OCI-LY3 (cell line): Measurements from ENCODE around the gene WDR73.

Source experiments
- H2AFZ ChIP-seq: fragments of 200-600, 300-600 bp; shearing (Covaris generic); 2 replicates; pipeline ENCODE4 v1.6.0; 2014; ENCODE audit warnings: antibody characterized with exemption, low read depth, low read length
- H3K27ac ChIP-seq: fragments of 200-600, 300-600 bp; sonication (generic); 2 replicates; pipeline ENCODE4 v1.5.1; 2014; ENCODE audit warnings: mild to moderate bottlenecking, low read length, moderate library complexity, mixed read lengths
- H3K27me3 ChIP-seq: fragments of 200-600, 300-600 bp; sonication (generic); 2 replicates; pipeline ENCODE4 v1.6.1; 2014; ENCODE audit warnings: low read depth, low read length, mixed read lengths
- H3K36me3 ChIP-seq: fragments of 200-600, 300-600 bp; sonication (generic); replicated peaks from 2 replicates; pipeline ENCODE3; 2014; ENCODE audit warnings: low read depth, low read length, mixed read lengths
- H3K4me1 ChIP-seq: fragments of 300-600, 200-600 bp; sonication (generic); 2 replicates; pipeline ENCODE4 v1.6.1; 2014; ENCODE audit warnings: low read length, mixed read lengths
- H3K4me2 ChIP-seq: fragments of 200-600, 300-600 bp; sonication (generic); 2 replicates; pipeline ENCODE4 v1.6.1; 2014; ENCODE audit warnings: low read length, mixed read lengths
- H3K4me3 ChIP-seq: fragments of 300-600, 200-600 bp; sonication (generic); 2 replicates; pipeline ENCODE4 v1.5.1; 2014; ENCODE audit warnings: antibody characterized with exemption, mild to moderate bottlenecking, low read length, moderate library complexity
- H3K79me2 ChIP-seq: fragments of 300-600, 200-600 bp; shearing (Covaris generic); 2 replicates; pipeline ENCODE4 v1.6.1; 2014; ENCODE audit warnings: mild to moderate bottlenecking, low read length, mixed read lengths
- H3K9ac ChIP-seq: fragments of 300-600, 200-600 bp; shearing (Covaris generic); 2 replicates; pipeline ENCODE4 v1.6.0; 2014; ENCODE audit warnings: mild to moderate bottlenecking, low read length, moderate library complexity
- H3K9me3 ChIP-seq: fragments of 200-600, 300-600 bp; shearing (Covaris generic); 2 replicates; pipeline ENCODE4 v1.6.1; 2014; ENCODE audit warnings: low read length, mixed read lengths; ENCODE audit not compliant: insufficient read depth
- H4K20me1 ChIP-seq: fragments of 200-600, 300-600 bp; sonication (generic); 2 replicates; pipeline ENCODE4 v1.6.1; 2016; ENCODE audit warnings: low read length, mixed read lengths; ENCODE audit not compliant: insufficient read depth
- CTCF ChIP-seq: fragments of 200-600, 300-600 bp; sonication (generic); IDR thresholded peaks from 2 replicates; pipeline ENCODE4 v1.5.1; 2014; ENCODE audit warnings: antibody characterized with exemption, low read length, low read depth
- EZH2phosphoT487 ChIP-seq: fragments of 200-600 bp; shearing (Covaris generic); IDR thresholded peaks from 2 replicates; pipeline ENCODE4 v1.6.1; 2018; ENCODE audit warnings: antibody characterized with exemption, mixed run types, low read depth

The WDR73 gene

DNA sequence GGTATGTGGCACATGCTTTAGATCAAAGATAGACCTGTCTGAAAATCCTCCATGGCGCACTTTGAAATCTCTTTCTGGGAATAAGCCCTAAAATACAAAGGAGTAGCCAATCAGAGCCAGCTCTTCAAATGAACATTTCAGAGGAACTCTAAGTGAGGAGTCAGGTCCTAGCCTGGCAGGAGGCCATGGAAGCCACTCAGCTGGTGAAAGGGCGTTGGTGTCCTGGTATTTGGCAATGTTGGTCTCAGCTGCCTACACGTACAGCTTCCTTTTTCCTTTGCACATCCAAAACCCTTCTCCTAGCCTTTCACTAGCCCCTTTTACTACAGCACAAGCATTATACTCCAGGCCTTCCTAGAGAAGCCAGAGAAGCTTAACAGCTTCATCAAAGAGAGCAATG, 5.5 kb downstream of the WDR73 start:
- H3K4me2 ChIP-seq = no peak overlapping the region
- no peak overlapping the region for H3K4me3 ChIP-seq
- H2AFZ ChIP-seq = no peak overlapping the region
- no peak overlapping the region for H3K27ac ChIP-seq
- no peaks in the 10 kb centered on the region for H3K27me3 ChIP-seq
- H3K9me3 ChIP-seq = no peaks in the 10 kb centered on the region
- H4K20me1 ChIP-seq = no peaks in the 10 kb centered on the region
- TF ChIP-seq EZH2phosphoT487 (no peak), CTCF (no peak)
- peaks cover 6% of the 10 kb centered on the region for H3K4me1 ChIP-seq
- H3K9ac ChIP-seq = no peak overlapping the region
- peaks cover 15% of the 10 kb centered on the region for H3K79me2 ChIP-seq
- peaks cover 58% of the 10 kb centered on the region for H3K36me3 ChIP-seq

DNA sequence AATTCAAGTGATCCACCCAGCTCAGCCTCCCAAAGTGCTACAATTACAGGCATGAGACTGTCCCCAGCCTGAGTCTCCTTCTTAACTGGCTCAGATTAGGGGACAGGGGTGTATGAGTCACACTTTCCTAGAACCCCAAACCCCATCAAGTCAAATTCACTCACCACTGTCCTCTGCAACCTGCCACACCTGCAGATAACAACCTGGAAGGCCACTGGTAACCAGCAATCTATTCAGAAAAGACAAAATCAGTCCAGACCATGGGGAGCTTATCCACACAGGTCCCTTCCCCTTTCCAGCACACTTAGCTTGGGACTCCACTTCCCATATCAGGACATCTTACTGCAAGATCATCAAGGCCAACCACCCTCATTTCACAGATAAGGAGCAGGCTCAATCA, 6.4 kb downstream of the WDR73 start:
- Histone ChIP-seq H3K9ac (no peak overlapping the region), H4K20me1 (no peaks in the 10 kb centered on the region), H3K27me3 (no peaks in the 10 kb centered on the region), H3K36me3 (peaks cover 65% of the 10 kb centered on the region), H3K4me1 (no peaks in the 10 kb centered on the region), H3K4me2 (no peak overlapping the region), H3K27ac (no peak overlapping the region), H2AFZ (no peak overlapping the region), H3K79me2 (peaks cover 6% of the 10 kb centered on the region), H3K9me3 (no peaks in the 10 kb centered on the region), H3K4me3 (no peak overlapping the region)
- TF ChIP-seq CTCF (no peak), EZH2phosphoT487 (no peak)

DNA sequence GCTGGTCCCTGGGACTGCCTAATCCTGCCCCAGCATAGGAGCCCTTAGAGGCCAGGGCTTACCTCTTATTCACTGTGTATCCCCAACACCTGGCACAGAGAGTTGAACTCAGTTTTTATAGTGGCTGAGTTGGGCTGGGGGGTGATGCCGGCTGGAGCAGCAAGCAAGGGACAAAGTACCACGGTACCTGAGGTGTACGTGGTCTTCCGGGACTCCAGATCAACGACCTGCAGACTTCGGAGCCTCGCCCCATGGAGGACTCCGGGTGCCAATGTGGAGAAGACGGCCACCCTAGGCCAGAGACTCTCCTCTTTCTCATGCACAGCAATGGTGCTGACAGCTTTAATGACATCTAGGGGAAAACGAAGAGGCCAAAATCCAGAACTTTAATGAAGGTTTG, 8.1 kb downstream of the WDR73 start:
- no peak overlapping the region for H3K9ac ChIP-seq
- no peaks in the 10 kb centered on the region for H3K79me2 ChIP-seq
- no peaks in the 10 kb centered on the region for H3K9me3 ChIP-seq
- H3K27ac ChIP-seq = no peak overlapping the region
- no peaks in the 10 kb centered on the region for H3K27me3 ChIP-seq
- H2AFZ ChIP-seq = no peak overlapping the region
- H3K4me2 ChIP-seq = no peak overlapping the region
- no peaks in the 10 kb centered on the region for H3K4me1 ChIP-seq
- H4K20me1 ChIP-seq = no peaks in the 10 kb centered on the region
- peaks cover 65% of the 10 kb centered on the region for H3K36me3 ChIP-seq
- no peak overlapping the region for H3K4me3 ChIP-seq
- TF ChIP-seq CTCF (no peak), EZH2phosphoT487 (no peak)

DNA sequence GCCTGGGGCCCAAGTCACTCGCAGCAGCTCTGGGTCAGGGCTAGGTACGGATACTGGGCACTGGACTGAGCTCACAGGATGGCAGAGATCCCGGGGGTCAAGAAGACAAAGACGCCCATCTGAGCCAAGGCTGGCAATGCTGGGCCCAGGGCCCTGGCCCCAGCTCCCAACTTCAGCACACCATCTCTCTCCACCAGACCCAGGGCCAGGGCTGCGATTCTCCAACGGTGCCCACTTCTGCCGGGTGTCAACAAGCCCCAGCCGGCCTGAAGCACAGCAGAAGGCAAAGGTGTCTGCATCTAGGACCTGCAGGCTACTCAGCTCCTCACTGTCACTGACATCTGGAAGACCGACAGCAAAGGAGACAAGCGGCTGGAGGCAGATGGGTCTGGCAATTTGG, 8.6 kb downstream of the WDR73 start:
- Histone ChIP-seq H2AFZ (no peak overlapping the region), H3K36me3 (peaks cover 69% of the 10 kb centered on the region), H3K4me2 (no peak overlapping the region), H3K9ac (no peak overlapping the region), H3K4me3 (no peak overlapping the region), H3K9me3 (no peaks in the 10 kb centered on the region), H3K4me1 (no peaks in the 10 kb centered on the region), H3K27me3 (no peaks in the 10 kb centered on the region), H3K79me2 (no peaks in the 10 kb centered on the region), H4K20me1 (no peaks in the 10 kb centered on the region), H3K27ac (no peak overlapping the region)
- TF ChIP-seq CTCF (no peak), EZH2phosphoT487 (no peak)
